Panc1 (cell line): Measurements from ENCODE around the gene RWDD4. TPM values are rescaled to one million over a fixed set of nuclear protein-coding genes. Genes with fewer than 3 reads are reported as not detected.

Experiments used
- ATAC-seq: fragments of 200-7000 bp; cut with Tn5 transposase; 2 replicates; pipeline ENCODE4 v1.9.1; 2020; ENCODE audit warnings: mild to moderate bottlenecking, moderate library complexity
- BruUV-seq: library from RNA; stranded (reverse); fragments of 400-500 nt; replicated peaks from 2 replicates; lab custom pipeline; 2021; lab: Mats Ljungman, UMichigan
- CTCF ChIA-PET: fragments of 300-600 bp; sonication (Branson Sonifier 250); formaldehyde crosslinking; loops from one replicate; lab custom pipeline; 2022; ENCODE audit warnings: antibody characterized with exemption; lab: Charles Lee
- POLR2A ChIA-PET: fragments of 300-600 bp; sonication (Branson Sonifier 250); formaldehyde crosslinking; loops from one replicate; lab custom pipeline; 2022; ENCODE audit warnings: antibody characterized with exemption; lab: Charles Lee
- DNase-seq: peaks from one replicate; pipeline ENCODE4 v3.0.0-alpha.2; 2010; ENCODE audit warnings: low read depth, low spot score
- H3K27ac ChIP-seq: 2 replicates; pipeline ENCODE4 v1.5.1; 2011; ENCODE audit warnings: mild to moderate bottlenecking, low read length, inconsistent platforms
- H3K27me3 ChIP-seq: fragments of 200-500 bp; sonication (Bioruptor generic); 2 replicates; pipeline ENCODE4 v1.6.0; 2014; ENCODE audit warnings: low read length, inconsistent platforms; ENCODE audit not compliant: control insufficient read depth, insufficient read depth
- H3K36me3 ChIP-seq: fragments of 200-500 bp; sonication (Bioruptor generic); 2 replicates; pipeline ENCODE4 v1.5.1; 2014; ENCODE audit warnings: inconsistent platforms, mild to moderate bottlenecking, low read length, moderate library complexity; ENCODE audit not compliant: control insufficient read depth, insufficient read depth
- H3K4me1 ChIP-seq: 2 replicates; pipeline ENCODE4 v1.5.1; 2011; ENCODE audit warnings: inconsistent platforms, mild to moderate bottlenecking, low read length, moderate library complexity; ENCODE audit not compliant: control insufficient read depth, insufficient read depth
- H3K4me3 ChIP-seq, 2 experiments: 2 replicates each; pipeline ENCODE4 v1.5.1; 2011 to 2012; ENCODE audit warnings: low read depth in 2 of 2, low read length in 2 of 2, mild to moderate bottlenecking in 2 of 2, inconsistent platforms in 1 of 2, moderate library complexity in 1 of 2
- H3K9me3 ChIP-seq: fragments of 200-500 bp; sonication (Bioruptor generic); 2 replicates; pipeline ENCODE4 v1.5.1; 2014; ENCODE audit warnings: low read depth, mild to moderate bottlenecking, inconsistent platforms, low read length, moderate library complexity; ENCODE audit not compliant: control insufficient read depth, insufficient read depth
- CTCF ChIP-seq: fragments of 450-650 bp; IDR thresholded peaks from 2 replicates; pipeline ENCODE4 v1.5.1; 2017; ENCODE audit warnings: mild to moderate bottlenecking
- POLR2AphosphoS5 ChIP-seq: IDR thresholded peaks from 2 replicates; pipeline ENCODE4 v1.6.1; 2012; ENCODE audit warnings: mild to moderate bottlenecking, low read depth, low read length, moderate library complexity
- REST ChIP-seq, 2 experiments: IDR thresholded peaks; 2 replicates each; pipeline ENCODE4 v1.6.1; 2011 to 2012; ENCODE audit warnings: low read depth in 2 of 2, control low read depth in 1 of 2, low read length in 1 of 2, mild to moderate bottlenecking in 1 of 2, moderate library complexity in 1 of 2; ENCODE audit not compliant: insufficient read depth in 1 of 2
- SIN3A ChIP-seq: IDR thresholded peaks from 2 replicates; pipeline ENCODE4 v1.6.1; 2012; ENCODE audit warnings: low read depth, mild to moderate bottlenecking, low read length, moderate library complexity, borderline replicate concordance; ENCODE audit not compliant: insufficient read depth
- TCF7L2 ChIP-seq: IDR thresholded peaks from 2 replicates; pipeline ENCODE4 v1.6.1; 2011; ENCODE audit warnings: mild to moderate bottlenecking, low read depth, low read length, inconsistent platforms
- in situ Hi-C: cut with HindIII; loops from 2 replicates; pipeline ENCODE4 v1.10.0; 2016; ENCODE audit warnings: low sequenced_read_pairs, low pct_unique_long_range_greater_than_20kb
- intact Hi-C: fragments of 100-400 bp; cut with micrococcal nuclease; formaldehyde crosslinking; loops from one replicate; pipeline ENCODE4 v1.10.0; 2022; ENCODE audit not compliant: unreplicated experiment
- total RNA-seq: library from RNA; stranded (reverse); gene quantifications from one replicate; pipeline ENCODE4 v1.2.1, GENCODE V29; 2021; ENCODE audit not compliant: unreplicated experiment

The RWDD4 gene
- total RNA-seq, 1 experiment from 2014 or later, result 27.4 TPM

- CTCF ChIA-PET, result no interaction called here
Measured at GRCh38 chr4:183601381-183601780, 57.6 kb downstream of the RWDD4 start.

GRCh38 chr4:183600189-183600685 is 58.7 kb downstream of the RWDD4 start:
- ATAC-seq (no peak), DNase-seq (no peak)
- BruUV-seq, result no TSS peak
- in situ Hi-C loops, result no loop called here
- H3K4me3 ChIP-seq, result no peak overlapping the region
- ChIA-PET POLR2A (no interaction called here), CTCF (no interaction called here)
- H3K36me3 ChIP-seq, result no peaks in the 10 kb centered on the region
- no peak for TF ChIP-seq POLR2AphosphoS5
- peak; percentile 46 for TF ChIP-seq CTCF
- no peaks in the 10 kb centered on the region for H3K27me3 ChIP-seq
- H3K4me1 ChIP-seq, result no peaks in the 10 kb centered on the region
- H3K9me3 ChIP-seq, result no peaks in the 10 kb centered on the region
- no peak overlapping the region for H3K27ac ChIP-seq
- intact Hi-C loops, result loop anchor here (5.0 to 10.0 kb wide), 2 partner anchors 95 to 128 kb away; partner anchors contain the start of gene ING2

More at GRCh38 chr4:183601381-183601780, 57.6 kb downstream of the RWDD4 start:
- in situ Hi-C loops, result no loop called here
- Histone ChIP-seq H3K36me3 (no peaks in the 10 kb centered on the region), H3K27me3 (no peaks in the 10 kb centered on the region), H3K9me3 (no peaks in the 10 kb centered on the region), H3K4me3 (no peak overlapping the region), H3K27ac (no peak overlapping the region), H3K4me1 (no peaks in the 10 kb centered on the region)
- no peak for TF ChIP-seq CTCF
- TF ChIP-seq TCF7L2, result no peak
- no peak for DNase-seq
- ATAC-seq, result no peak
- POLR2A ChIA-PET, result no interaction called here
- intact Hi-C loops, result loop anchor here (5.0 to 10.0 kb wide), 2 partner anchors 97 to 129 kb away; partner anchors contain the start of gene ING2
- BruUV-seq, result no TSS peak

- ChIA-PET POLR2A (no interaction called here), CTCF (no interaction called here)
- in situ Hi-C loops, result no loop called here
- Histone ChIP-seq H3K9me3 (no peaks in the 10 kb centered on the region), H3K27me3 (no peaks in the 10 kb centered on the region), H3K27ac (no peak overlapping the region), H3K4me3 (no peak overlapping the region), H3K36me3 (no peaks in the 10 kb centered on the region), H3K4me1 (no peaks in the 10 kb centered on the region)
- DNase-seq (no peak), ATAC-seq (no peak)
- no peak for TF ChIP-seq POLR2AphosphoS5
- TF ChIP-seq REST (IDR thresholded peaks at IDR 0.05; ENCODE audit: insufficient read depth in 1 of 2, low read depth in 2 of 2, low read length in 1 of 2), result no peak
- TF ChIP-seq CTCF, result no peak
- no peak for TF ChIP-seq SIN3A
- TF ChIP-seq TCF7L2, result no peak
- no TSS peak for BruUV-seq
- intact Hi-C loops, result loop anchor here (5.0 to 10.0 kb wide), 2 partner anchors 95 to 127 kb away; partner anchors contain the start of gene ING2
Measured at GRCh38 chr4:183599690-183600089, 59.3 kb downstream of the RWDD4 start.
